ENCODE results near the gene FLYWCH2.

DNA sequence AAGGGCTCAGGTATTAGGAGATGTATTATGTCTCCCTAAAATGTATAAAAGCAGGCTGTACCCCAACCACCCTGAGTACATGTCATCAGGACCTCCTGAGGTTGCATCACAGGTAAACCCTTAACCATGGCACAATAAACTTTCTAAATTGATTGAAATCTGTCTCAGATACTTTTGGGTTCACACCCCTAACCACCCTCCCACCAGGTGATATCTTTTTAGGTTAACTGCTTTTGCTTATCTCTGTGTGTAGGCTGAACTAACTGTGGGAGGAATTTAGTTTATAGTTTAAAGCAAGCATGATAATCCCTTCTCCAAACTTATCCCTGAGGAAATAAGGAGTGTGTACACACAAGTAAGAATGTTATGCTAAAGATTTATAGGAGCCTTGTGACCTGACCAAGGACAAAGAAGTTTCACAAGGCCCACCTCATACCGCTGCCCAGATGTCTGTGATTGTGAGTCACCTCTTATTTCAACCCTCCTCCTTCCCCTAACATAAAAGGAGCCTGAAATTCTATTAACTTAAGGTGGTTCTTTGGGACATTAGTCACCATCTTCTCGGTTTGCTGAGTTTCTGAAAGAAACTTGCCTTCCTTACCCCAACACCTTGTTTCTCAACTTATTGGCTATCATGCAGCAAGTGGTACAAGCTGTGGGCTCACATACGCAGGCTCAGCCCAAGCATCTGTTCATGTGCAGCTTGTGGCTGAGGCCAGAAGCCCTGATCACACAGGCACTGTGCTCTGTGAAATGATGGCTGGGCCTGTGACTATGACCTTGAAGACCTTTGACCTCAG lies 36.3 kb upstream of the FLYWCH2 start:
- TF ChIP-seq CTCF (IDR thresholded peaks at IDR 0.05; ENCODE audit: extremely low read depth in 1 of 2, insufficient read depth in 1 of 2, low read depth in 1 of 2, low read length in 2 of 2), result no peak
- TF ChIP-seq, protein P1, sequence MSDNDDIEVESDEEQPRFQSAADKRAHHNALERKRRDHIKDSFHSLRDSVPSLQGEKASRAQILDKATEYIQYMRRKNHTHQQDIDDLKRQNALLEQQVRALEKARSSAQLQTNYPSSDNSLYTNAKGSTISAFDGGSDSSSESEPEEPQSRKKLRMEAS (IDR thresholded peaks at IDR 0.05; ENCODE audit: insufficient read depth, insufficient read length), result no peak
- TF ChIP-seq POLR2A (IDR thresholded peaks at IDR 0.05; ENCODE audit: low read depth, low read length), result no peak
- no peak for TF ChIP-seq POLR2AphosphoS5 (IDR thresholded peaks at IDR 0.05; ENCODE audit: insufficient read depth, low read depth, low read length)
- TF ChIP-seq EZH2 (IDR thresholded peaks at IDR 0.05; ENCODE audit: borderline replicate concordance, low read depth, low read length, severe bottlenecking), result no peak
- no peak for TF ChIP-seq JUN (IDR thresholded peaks at IDR 0.05; ENCODE audit: borderline replicate concordance, insufficient read depth, insufficient read length, low read depth)

Measured in endothelial cell of umbilical vein (primary cell).